Activated effector memory CD4-positive, alpha-beta T cell treated with Interleukin-2 at 50 U/mL for 16 hours (primary cell): Measurements from ENCODE around the gene NEFH.

Experiments used
- DNase-seq: peaks from one replicate; pipeline ENCODE4 v3.0.0-alpha.2; 2020

NEFH gene

GRCh38 chr22:29509298-29509697 is 29.3 kb downstream of the NEFH start:
- no peak for DNase-seq

GRCh38 chr22:29509815-29510214 is 29.8 kb downstream of the NEFH start:
- DNase-seq, result no peak

- no peak for DNase-seq
Observed at GRCh38 chr22:29510542-29510941, 30.5 kb downstream of the NEFH start.

- no peak for DNase-seq
Observed at GRCh38 chr22:29511126-29511862, 31.3 kb downstream of the NEFH start.

GRCh38 chr22:29512031-29512430 is 32.0 kb downstream of the NEFH start:
- no peak for DNase-seq

GRCh38 chr22:29517215-29517908 is 37.3 kb downstream of the NEFH start:
- no peak for DNase-seq

GRCh38 chr22:29518427-29518826 is 38.4 kb downstream of the NEFH start:
- no peak for DNase-seq

- DNase-seq, result no peak
Observed at GRCh38 chr22:29519996-29520395, 40.0 kb downstream of the NEFH start.

GRCh38 chr22:29520851-29521250 is 40.8 kb downstream of the NEFH start:
- no peak for DNase-seq

- no peak for DNase-seq
Observed at GRCh38 chr22:29521526-29521925, 41.5 kb downstream of the NEFH start.

- no peak for DNase-seq
Observed at GRCh38 chr22:29523761-29524160, 43.7 kb downstream of the NEFH start.

- no peak for DNase-seq
Observed at GRCh38 chr22:29524442-29525191, 44.6 kb downstream of the NEFH start.

- DNase-seq, result no peak
Observed at GRCh38 chr22:29528144-29528543, 48.1 kb downstream of the NEFH start.

GRCh38 chr22:29530716-29531115 is 50.7 kb downstream of the NEFH start:
- DNase-seq, result no peak

GRCh38 chr22:29531419-29531818 is 51.4 kb downstream of the NEFH start:
- no peak for DNase-seq

GRCh38 chr22:29536411-29536810 is 56.4 kb downstream of the NEFH start:
- DNase-seq, result no peak

- no peak for DNase-seq
Observed at GRCh38 chr22:29539105-29539504, 59.1 kb downstream of the NEFH start.
